OCI-M1 (cell line): ENCODE data around the gene TRAPPC2.
A peak's percentile ranks its signal among the peaks of the same experiment; 100 is the strongest.
"Not testable (repeated sequence)": the region's sequence is repeated elsewhere in the genome, so short reads cannot be mapped to it uniquely, and the experiment has no call there.

ENCODE experiments used
- DNase-seq: peaks from one replicate; lab custom pipeline; 2025; lab: John Stamatoyannopoulos, UW

Gene TRAPPC2

GRCh38 chrX:13747836-13748235 is 13.4 kb upstream of the TRAPPC2 start:
- peak; percentile 51 for DNase-seq

GRCh38 chrX:13742397-13743176 is 8.2 kb upstream of the TRAPPC2 start:
- DNase-seq: peak; percentile 82

GRCh38 chrX:13741695-13742094 is 7.3 kb upstream of the TRAPPC2 start:
- DNase-seq: no peak

GRCh38 chrX:13733506-13733905 is 914 bp downstream of the TRAPPC2 start:
- DNase-seq: no peak

- no peak for DNase-seq
Measured at GRCh38 chrX:13732246-13733067, 2.0 kb downstream of the TRAPPC2 start.

- DNase-seq: not testable (repeated sequence)
Measured at GRCh38 chrX:13730523-13730922, 3.9 kb downstream of the TRAPPC2 start.

GRCh38 chrX:13726583-13726982 is 7.8 kb downstream of the TRAPPC2 start:
- DNase-seq: not testable (repeated sequence)

- not testable (repeated sequence) for DNase-seq
Measured at GRCh38 chrX:13724878-13725277, 9.5 kb downstream of the TRAPPC2 start.

GRCh38 chrX:13721819-13722519 is 12.5 kb downstream of the TRAPPC2 start:
- peak; percentile 58 for DNase-seq

- DNase-seq: no peak
Measured at GRCh38 chrX:13721371-13721770, 13.0 kb downstream of the TRAPPC2 start.

- DNase-seq: no peak
Measured at GRCh38 chrX:13719192-13719856, 15.1 kb downstream of the TRAPPC2 start.

- no peak for DNase-seq
Measured at GRCh38 chrX:13717700-13718472, 16.5 kb downstream of the TRAPPC2 start.

GRCh38 chrX:13716905-13717304 is 17.5 kb downstream of the TRAPPC2 start:
- DNase-seq: no peak

- no peak for DNase-seq
Measured at GRCh38 chrX:13716455-13716854, 18.0 kb downstream of the TRAPPC2 start.

GRCh38 chrX:13711141-13711540 is 23.3 kb downstream of the TRAPPC2 start:
- no peak for DNase-seq

- no peak for DNase-seq
Measured at GRCh38 chrX:13703589-13703988, 30.8 kb downstream of the TRAPPC2 start.

GRCh38 chrX:13703135-13703534 is 31.3 kb downstream of the TRAPPC2 start:
- DNase-seq: no peak

GRCh38 chrX:13702111-13702789 is 32.2 kb downstream of the TRAPPC2 start:
- DNase-seq: peak; percentile 53

GRCh38 chrX:13700380-13700779 is 34.0 kb downstream of the TRAPPC2 start:
- no peak for DNase-seq

GRCh38 chrX:13699183-13699826 is 35.1 kb downstream of the TRAPPC2 start:
- peak; percentile 49 for DNase-seq
